SH-SY5Y (cell line): Measurements from ENCODE around the gene GRAP2.

ENCODE experiments used
- GATA2 ChIP-seq: IDR thresholded peaks from 2 replicates; pipeline ENCODE4 v1.6.1; 2011; ENCODE audit warnings: mild to moderate bottlenecking, low read depth, low read length
- GATA3 ChIP-seq: IDR thresholded peaks from 2 replicates; pipeline ENCODE4 v1.6.1; 2011; ENCODE audit warnings: low read depth, mild to moderate bottlenecking, low read length, moderate library complexity

- TF ChIP-seq GATA3: no peak
- TF ChIP-seq GATA2: no peak; the same call in 1 of the 2 replicates
Measured at GRCh38 chr22:40006641-40007040, 105.8 kb downstream of the GRAP2 start.
